WTC11 (cell line): ENCODE results near the gene CDK6. TPM values are rescaled to one million over a fixed set of nuclear protein-coding genes. Genes with fewer than 3 reads are reported as not detected.

Experiments
- ATAC-seq: fragments of 200-7000 bp; cut with Tn5 transposase; 2 replicates; pipeline ENCODE4 v1.10.0; 2021; ENCODE audit warnings: mild to moderate bottlenecking, moderate library complexity
- CTCF ChIA-PET: fragments of 300-600 bp; sonication (Branson Sonifier 250); formaldehyde crosslinking; loops from one replicate; lab custom pipeline; 2021; ENCODE audit warnings: antibody characterized with exemption; lab: Charles Lee
- POLR2A ChIA-PET: fragments of 350-600 bp; sonication (Branson Sonifier 250); formaldehyde crosslinking; loops from one replicate; lab custom pipeline; 2021; ENCODE audit warnings: antibody characterized with exemption; lab: Charles Lee
- DNase-seq: peaks from one replicate; pipeline ENCODE4 v3.0.0; 2021; ENCODE audit warnings: low spot score
- H3K27ac Mint-ChIP-seq: 2 replicates; pipeline ENCODE4 v1.8.0; 2021; ENCODE audit warnings: mixed read lengths
- H3K27me3 Mint-ChIP-seq: 2 replicates; pipeline ENCODE4 v1.8.0; 2021; ENCODE audit warnings: low read depth, mild to moderate bottlenecking, moderate library complexity, mixed read lengths
- H3K36me3 Mint-ChIP-seq: 2 replicates; pipeline ENCODE4 v1.8.0; 2021; ENCODE audit warnings: mixed read lengths
- H3K4me1 Mint-ChIP-seq: 2 replicates; pipeline ENCODE4 v1.8.0; 2022; ENCODE audit warnings: mixed read lengths
- H3K4me3 Mint-ChIP-seq: 2 replicates; pipeline ENCODE4 v1.8.0; 2021; ENCODE audit warnings: mild to moderate bottlenecking, moderate library complexity, mixed read lengths
- H3K9me3 Mint-ChIP-seq: 2 replicates; pipeline ENCODE4 v1.8.0; 2021; ENCODE audit warnings: mixed read lengths
- AFF4 ChIP-seq: sonication (generic); formaldehyde crosslinking; IDR thresholded peaks from 2 replicates; pipeline ENCODE4 v1.8.1; 2023; ENCODE audit warnings: mild to moderate bottlenecking, missing genetic modification reagents, borderline replicate concordance
- ARID4B ChIP-seq: sonication (generic); formaldehyde crosslinking; IDR thresholded peaks from 2 replicates; pipeline ENCODE4 v1.8.0; 2023; ENCODE audit warnings: missing genetic modification reagents, mild to moderate bottlenecking, borderline replicate concordance
- ATF3 ChIP-seq: sonication (generic); formaldehyde crosslinking; conservative IDR thresholded peaks from 2 replicates; pipeline ENCODE4 v1.8.1; 2022; ENCODE audit warnings: mild to moderate bottlenecking, missing genetic modification reagents
- CREM ChIP-seq: sonication (generic); formaldehyde crosslinking; IDR thresholded peaks from 2 replicates; pipeline ENCODE4 v1.8.1; 2022; ENCODE audit warnings: mild to moderate bottlenecking, missing genetic modification reagents, moderate library complexity
- CTCF ChIP-seq: fragments of 200-600 bp; IDR thresholded peaks from 2 replicates; pipeline ENCODE4 v1.8.0; 2022; ENCODE audit warnings: antibody characterized with exemption
- E2F1 ChIP-seq: sonication (generic); formaldehyde crosslinking; IDR thresholded peaks from 2 replicates; pipeline ENCODE4 v1.8.0; 2022; ENCODE audit warnings: mild to moderate bottlenecking, missing genetic modification reagents
- ELF4 ChIP-seq: sonication (generic); formaldehyde crosslinking; IDR thresholded peaks from 2 replicates; pipeline ENCODE4 v1.8.1; 2022; ENCODE audit warnings: low read depth, mild to moderate bottlenecking, moderate library complexity, missing genetic modification reagents
- FOXP4 ChIP-seq: sonication (generic); formaldehyde crosslinking; IDR thresholded peaks from 2 replicates; pipeline ENCODE4 v1.8.0; 2022; ENCODE audit warnings: mild to moderate bottlenecking, missing genetic modification reagents
- GABPB1 ChIP-seq: sonication (generic); formaldehyde crosslinking; IDR thresholded peaks from 2 replicates; pipeline ENCODE4 v1.8.1; 2023; ENCODE audit warnings: mild to moderate bottlenecking, missing genetic modification reagents
- IRF1 ChIP-seq: sonication (generic); formaldehyde crosslinking; IDR thresholded peaks from 2 replicates; pipeline ENCODE4 v1.8.0; 2023; ENCODE audit warnings: missing genetic modification reagents
- JUN ChIP-seq: sonication (generic); formaldehyde crosslinking; IDR thresholded peaks from 2 replicates; pipeline ENCODE4 v1.8.0; 2023; ENCODE audit warnings: mild to moderate bottlenecking, missing genetic modification reagents
- MXD4 ChIP-seq: fragments of 250-450 bp; sonication (Bioruptor Pico); IDR thresholded peaks from 2 replicates; pipeline ENCODE4 v1.8.0; 2021; ENCODE audit warnings: mild to moderate bottlenecking, moderate library complexity, borderline replicate concordance
- NR2C2 ChIP-seq: sonication (generic); formaldehyde crosslinking; IDR thresholded peaks from 2 replicates; pipeline ENCODE4 v1.8.0; 2022; ENCODE audit warnings: mild to moderate bottlenecking, missing genetic modification reagents
- PREB ChIP-seq: sonication (generic); formaldehyde crosslinking; IDR thresholded peaks from 2 replicates; pipeline ENCODE4 v1.8.1; 2022; ENCODE audit warnings: mild to moderate bottlenecking, missing genetic modification reagents, moderate library complexity, borderline replicate concordance
- TEAD1 ChIP-seq: sonication (generic); formaldehyde crosslinking; IDR thresholded peaks from 2 replicates; pipeline ENCODE4 v1.8.0; 2022; ENCODE audit warnings: mild to moderate bottlenecking, missing genetic modification reagents
- ZBTB21 ChIP-seq: sonication (generic); formaldehyde crosslinking; IDR thresholded peaks from 2 replicates; pipeline ENCODE4 v1.8.1; 2023; ENCODE audit warnings: mild to moderate bottlenecking, missing genetic modification reagents, borderline replicate concordance
- ZMAT4 ChIP-seq: fragments of 250-450 bp; sonication (Bioruptor Pico); IDR thresholded peaks from 2 replicates; pipeline ENCODE4 v1.9.0; 2021; ENCODE audit warnings: mild to moderate bottlenecking
- total RNA-seq: library from RNA; stranded (reverse); gene quantifications from 3 replicates; pipeline ENCODE4 v1.2.3, GENCODE V29; 2021

The CDK6 gene
- total RNA-seq, 1 experiment from 2014 or later, result 47.2 TPM

GRCh38 chr7:92632791-92633190 is 203.6 kb downstream of the CDK6 start (continued):
- TF ChIP-seq E2F1 (no peak), ARID4B (CRISPR knock-in tag) (no peak), ATF3 (CRISPR knock-in tag) (no peak), ELF4 (no peak), TEAD1 (CRISPR knock-in tag) (no peak)

- CTCF ChIA-PET, result interaction anchor here (0.7 kb wide), 1 partner anchor 22 kb away, joined by 3 read pairs; no protein-coding TSS in a partner anchor
- no peaks in the 10 kb centered on the region for H3K36me3 Mint-ChIP-seq
- POLR2A ChIA-PET, result no interaction called here
- no peak for ATAC-seq
- no peaks in the 10 kb centered on the region; the same call in 1 of the 2 replicates for H3K27me3 Mint-ChIP-seq
- peaks cover 24% of the 10 kb centered on the region for H3K4me1 Mint-ChIP-seq
- no peaks in the 10 kb centered on the region for H3K9me3 Mint-ChIP-seq
- H3K4me3 Mint-ChIP-seq, result no peak overlapping the region
- H3K27ac Mint-ChIP-seq, result no peak overlapping the region
- DNase-seq, result no peak
- no peak for TF ChIP-seq IRF1
- no peak for TF ChIP-seq GABPB1
- TF ChIP-seq E2F1, result no peak
- TF ChIP-seq ELF4, result no peak
- no peak for TF ChIP-seq JUN (CRISPR knock-in tag)
- no peak for TF ChIP-seq MXD4 (CRISPR knock-in tag)
- no peak for TF ChIP-seq CREM
- no peak for TF ChIP-seq NR2C2 (CRISPR knock-in tag)
- TF ChIP-seq ZBTB21 (CRISPR knock-in tag), result no peak
- no peak for TF ChIP-seq PREB (CRISPR knock-in tag)
- no peak for TF ChIP-seq ZMAT4 (CRISPR knock-in tag)
- no peak for TF ChIP-seq FOXP4 (CRISPR knock-in tag)
- TF ChIP-seq CTCF, result no peak
- TF ChIP-seq AFF4 (CRISPR knock-in tag), result no peak
Measured at GRCh38 chr7:92631850-92632487, 204.4 kb downstream of the CDK6 start.
